NCI-H446 (cell line): Measurements from ENCODE around the gene FAM53B.

ENCODE experiments used
- DNase-seq, 2 experiments: peaks; one replicate each; lab custom pipeline; 2025; lab: John Stamatoyannopoulos, UW

Gene FAM53B

GRCh38 chr10:124647421-124648130, 96.6 kb downstream of the FAM53B start:
- DNase-seq: no peak

DNA sequence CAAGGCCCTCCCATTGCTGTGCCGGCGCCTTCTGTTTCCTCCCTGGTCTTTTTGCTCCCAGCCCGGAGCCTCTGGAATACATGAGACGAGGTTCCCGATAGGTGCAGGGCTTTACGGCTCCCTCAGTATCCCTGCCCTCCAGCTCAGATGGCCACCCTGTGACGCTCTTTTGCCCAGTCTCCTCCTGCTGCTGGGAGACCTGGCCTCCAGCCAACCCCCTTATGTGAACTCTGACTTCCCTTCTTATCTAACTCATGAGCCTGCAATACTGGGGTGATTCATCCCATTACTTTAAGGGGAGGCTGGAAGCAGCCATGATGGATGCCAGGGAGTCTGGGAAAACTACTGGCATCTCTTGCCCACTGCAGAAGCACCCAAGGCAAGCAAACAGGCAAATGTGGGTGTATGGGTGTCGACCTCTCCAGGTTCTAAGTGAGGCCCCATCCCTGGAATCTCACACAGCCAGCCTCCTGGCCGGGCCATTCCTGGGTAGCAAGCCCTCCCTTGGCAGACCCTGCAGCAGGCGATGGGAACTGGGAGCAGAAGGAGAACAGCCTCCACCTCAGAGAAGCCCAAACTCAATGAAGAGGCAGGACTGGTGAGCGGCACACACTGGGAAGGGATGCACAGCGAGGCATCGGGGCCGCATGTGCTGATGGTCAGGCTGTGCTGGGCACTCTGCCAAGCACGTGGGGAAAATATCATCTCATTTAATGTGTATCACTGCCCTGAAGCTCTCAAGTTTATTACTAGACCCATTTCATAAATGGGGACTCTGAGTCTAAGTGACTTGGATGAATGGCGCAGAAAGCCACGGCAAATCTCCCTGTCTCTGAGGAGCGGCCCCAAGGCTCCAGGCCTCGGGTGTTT, 97.5 kb downstream of the FAM53B start:
- DNase-seq: no peak

DNA sequence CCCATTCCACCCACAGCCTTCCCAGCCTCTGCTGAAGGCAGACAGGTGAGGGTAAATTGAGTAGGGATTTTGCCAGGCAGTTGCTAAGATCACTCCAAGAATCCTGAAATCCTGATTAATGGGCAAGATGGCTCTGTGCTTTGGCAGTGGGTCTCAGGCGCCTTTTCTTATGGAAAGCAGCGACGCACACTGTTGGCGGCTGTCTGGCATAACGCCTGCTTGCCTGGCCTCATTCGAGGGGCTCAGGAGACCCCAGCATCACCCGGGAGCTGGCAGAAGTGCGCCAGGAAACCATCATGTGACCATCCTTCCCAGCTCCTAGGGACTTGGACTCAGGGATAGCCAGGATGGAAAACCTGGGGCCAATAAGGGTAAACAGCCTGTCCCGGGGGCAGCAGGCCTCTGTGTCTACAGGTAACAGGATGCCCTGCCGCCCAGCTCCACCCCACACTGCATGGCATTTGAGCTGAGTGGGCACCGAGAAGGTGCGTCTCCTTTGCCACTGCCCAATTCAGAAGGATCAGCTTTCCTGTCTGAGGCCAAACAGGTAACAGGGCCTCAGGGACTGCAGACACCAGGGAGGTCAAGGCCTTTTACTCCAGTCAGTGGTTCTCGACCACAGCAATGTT, 98.6 kb downstream of the FAM53B start:
- no peak for DNase-seq

- DNase-seq: no peak
Observed at GRCh38 chr10:124644771-124645415, 99.3 kb downstream of the FAM53B start.

GRCh38 chr10:124644236-124644635, 99.9 kb downstream of the FAM53B start:
- DNase-seq: no peak

DNA sequence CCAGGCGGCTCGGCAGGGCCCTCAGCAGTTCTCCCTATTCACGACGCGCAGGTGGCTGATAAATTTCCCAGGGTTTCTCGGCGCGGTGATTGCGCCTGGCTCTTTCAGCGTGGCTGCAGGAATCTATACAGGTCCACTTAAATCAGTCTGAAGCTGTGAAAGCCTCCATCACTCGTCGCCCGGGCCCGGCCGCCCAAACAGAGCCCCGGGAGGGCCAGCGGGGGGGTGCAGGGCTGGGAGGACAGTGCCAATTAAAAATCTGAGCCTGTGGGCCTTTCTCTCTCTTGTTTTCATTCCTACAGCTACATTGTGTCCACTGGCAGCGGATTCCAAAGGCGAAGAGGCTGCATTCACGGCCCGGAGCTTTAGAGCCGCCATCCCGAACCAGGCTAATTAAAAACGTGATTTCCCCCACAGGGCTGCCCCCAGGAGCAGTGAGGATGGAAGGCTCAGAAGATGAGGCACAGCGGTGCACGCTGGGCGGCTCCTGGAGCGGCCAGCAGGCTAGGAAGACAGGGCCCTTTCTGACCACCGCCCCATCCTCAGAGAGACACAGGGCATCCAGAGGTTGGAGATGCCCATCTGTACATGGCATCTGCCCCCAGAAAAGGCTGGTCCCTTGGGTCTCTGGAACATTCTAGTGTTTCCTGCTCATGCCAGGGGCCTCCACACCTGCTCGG, 100.7 kb downstream of the FAM53B start:
- no peak for DNase-seq

GRCh38 chr10:124642088-124642710, 102.0 kb downstream of the FAM53B start:
- no peak for DNase-seq

- peak in 1 of 2 experiments; percentile 25 for DNase-seq
Observed at GRCh38 chr10:124641282-124642087, 102.7 kb downstream of the FAM53B start.

GRCh38 chr10:124640538-124641231, 103.5 kb downstream of the FAM53B start:
- DNase-seq: no peak

DNA sequence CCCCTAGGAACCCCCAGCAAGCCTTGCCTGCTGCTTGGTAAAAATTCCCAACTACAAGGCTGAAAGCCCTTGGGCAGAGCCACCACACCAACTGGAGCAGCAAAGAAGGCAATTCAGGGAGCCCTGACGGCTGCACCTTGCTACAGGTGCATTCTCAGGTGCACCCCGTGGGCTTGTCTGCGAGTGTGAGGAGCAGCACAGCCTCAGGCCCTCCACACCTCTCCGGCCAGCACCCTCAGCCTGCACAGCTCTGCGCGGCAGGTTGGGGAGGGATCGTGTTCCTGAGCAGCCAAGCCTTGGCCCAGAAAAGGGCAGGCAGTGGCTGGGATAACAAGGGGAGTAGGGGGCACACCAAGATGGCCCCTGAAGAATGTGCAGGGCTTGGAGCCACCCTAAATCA, 104.1 kb downstream of the FAM53B start:
- DNase-seq: no peak

DNA sequence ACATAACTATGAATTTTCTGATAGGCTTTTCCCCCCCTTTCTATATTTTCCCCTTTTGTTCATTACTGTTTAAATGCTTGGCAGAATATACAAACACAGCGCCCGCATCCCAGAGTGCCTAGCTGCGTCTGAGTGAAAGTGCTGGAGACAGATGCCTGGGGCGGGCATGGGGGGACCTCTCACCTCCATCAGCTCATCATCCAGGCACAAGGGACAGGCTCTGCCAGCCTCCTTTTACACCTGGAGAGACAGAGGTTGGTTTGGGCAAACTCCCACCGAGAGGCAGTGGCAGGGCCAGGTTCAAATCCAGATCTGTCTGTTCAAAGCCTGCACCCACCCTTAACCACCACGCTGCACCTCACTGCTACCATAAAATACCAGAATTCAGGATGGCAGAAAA, 104.5 kb downstream of the FAM53B start:
- DNase-seq: no peak

GRCh38 chr10:124639206-124639605, 105.0 kb downstream of the FAM53B start:
- no peak for DNase-seq

- DNase-seq: no peak
Observed at GRCh38 chr10:124637746-124638145, 106.4 kb downstream of the FAM53B start.

DNA sequence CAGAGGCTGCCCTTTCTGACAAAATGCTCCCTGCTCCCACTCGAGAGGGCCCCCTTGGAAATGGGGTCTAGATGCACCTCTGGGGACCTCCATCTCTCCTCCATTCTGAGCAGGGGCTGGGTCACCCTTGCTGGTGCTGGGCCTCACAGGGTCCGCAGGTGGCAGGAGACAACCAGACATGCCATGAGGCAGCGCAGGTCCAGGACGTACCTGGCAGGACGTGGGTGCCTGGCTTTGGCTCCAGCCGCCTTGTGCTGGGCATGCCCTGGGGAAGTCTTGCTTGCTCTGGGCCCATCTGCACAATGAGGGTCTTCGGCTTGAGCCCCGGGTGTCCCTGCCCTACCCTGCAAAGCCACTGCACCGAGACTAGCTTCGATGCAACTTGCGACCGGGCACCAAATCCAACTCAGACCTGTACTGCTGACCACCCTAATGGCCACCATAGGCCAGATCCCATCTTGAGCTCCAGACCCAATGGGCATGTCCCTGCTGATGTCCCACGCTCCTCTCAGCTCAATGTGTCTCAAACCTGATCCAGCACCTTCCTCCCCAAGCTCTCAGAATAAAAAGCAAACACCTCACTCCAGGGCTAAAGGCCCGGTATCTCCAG, 107.0 kb downstream of the FAM53B start:
- no peak for DNase-seq

DNA sequence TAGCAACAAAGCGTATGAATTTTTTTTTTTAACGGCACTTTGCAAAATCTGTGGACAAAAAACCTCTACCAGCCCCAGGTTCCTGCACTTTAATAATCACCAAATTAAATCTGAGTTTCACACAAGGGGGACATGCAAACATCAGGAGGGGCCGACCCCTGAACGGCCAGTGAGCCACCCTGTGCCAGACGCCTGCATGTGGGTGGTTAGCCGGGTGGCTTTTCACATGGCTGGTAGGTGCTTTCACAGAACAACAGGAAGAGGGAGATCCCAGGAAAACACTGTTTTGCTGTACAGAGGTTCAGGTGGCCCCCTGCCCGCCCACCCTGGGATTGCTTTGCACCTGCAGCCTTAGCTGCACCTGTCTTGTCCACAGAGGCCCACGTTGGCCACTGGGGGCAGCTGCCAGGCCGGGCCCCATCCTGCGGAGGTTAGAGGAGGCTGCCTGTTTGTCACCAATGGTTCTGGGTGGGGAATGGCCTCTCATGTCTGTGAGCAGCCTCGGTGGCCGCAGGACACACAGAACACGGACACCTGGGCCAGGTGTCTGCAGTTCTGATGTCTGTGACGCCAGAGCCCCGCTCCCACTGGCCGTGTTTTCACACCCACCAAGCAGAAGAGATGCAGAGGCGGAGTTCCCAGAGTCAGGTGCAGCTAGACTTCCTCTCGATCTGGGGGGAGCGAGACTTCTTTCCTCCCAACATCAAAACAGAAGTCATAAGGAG, 107.7 kb downstream of the FAM53B start:
- no peak for DNase-seq

- DNase-seq: no peak
Observed at GRCh38 chr10:124632566-124632965, 111.6 kb downstream of the FAM53B start.

- DNase-seq: peak in 1 of 2 experiments; percentile 63
Observed at GRCh38 chr10:124632064-124632531, 112.1 kb downstream of the FAM53B start.

DNA sequence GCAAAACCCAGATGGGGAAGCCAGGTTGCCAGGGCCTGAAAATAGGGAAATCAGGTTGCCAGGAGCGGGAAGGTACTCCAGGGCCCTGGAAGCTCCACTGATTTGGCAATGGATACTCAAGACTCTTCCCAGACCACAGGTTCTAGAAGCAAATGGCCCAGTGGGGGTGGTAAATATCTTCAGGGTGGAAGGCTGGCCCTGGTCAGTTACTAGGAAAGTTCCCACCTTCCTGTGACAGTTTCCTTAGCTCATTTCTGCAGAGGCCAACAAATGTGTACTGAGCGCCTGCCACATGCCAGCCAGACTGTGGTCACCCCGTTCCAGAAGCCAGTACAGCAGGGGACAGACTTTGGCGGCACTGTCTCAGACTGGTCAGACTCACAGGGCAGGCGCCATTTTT, 113.6 kb downstream of the FAM53B start:
- DNase-seq: no peak

DNA sequence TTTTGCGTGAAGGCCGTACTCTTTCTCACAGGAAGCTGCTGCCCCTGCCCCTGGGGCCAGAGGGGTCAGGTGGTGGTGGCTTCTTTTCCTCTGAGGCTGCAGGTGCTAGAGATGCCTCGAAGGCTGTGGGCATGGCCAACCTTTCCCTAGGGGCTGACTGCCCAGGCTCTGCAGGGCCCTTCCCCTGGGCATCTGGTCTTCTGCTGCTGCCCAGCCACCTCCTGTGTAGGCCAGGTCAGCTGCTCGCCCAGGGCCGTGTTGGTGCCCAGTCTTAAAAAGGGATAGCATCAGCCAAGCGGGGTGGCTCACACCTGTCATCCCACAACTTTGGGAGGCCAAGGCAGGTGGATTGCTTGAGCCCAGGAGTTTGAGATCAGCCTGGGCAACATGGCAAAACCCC, 114.3 kb downstream of the FAM53B start:
- no peak for DNase-seq
